GM12878 (cell line): ENCODE results near the gene CASP10. TPM values are rescaled to one million over a fixed set of nuclear protein-coding genes. Genes with fewer than 3 reads are reported as not detected.

Source experiments
- ATAC-seq: fragments of 200-7000 bp; cut with Tn5 transposase; 3 replicates; pipeline ENCODE4 v1.9.1; 2020; ENCODE audit warnings: mild to moderate bottlenecking, moderate library complexity
- BruUV-seq: library from RNA; stranded (reverse); fragments of 400-500 nt; replicated peaks from 2 replicates; lab custom pipeline; 2021; lab: Mats Ljungman, UMichigan
- CTCF ChIA-PET: fragments of 300-600 bp; sonication (Branson Sonifier 250); formaldehyde crosslinking; extraction: SDS; loops from one replicate; lab custom pipeline; 2021; ENCODE audit warnings: inconsistent platforms; lab: Yijun Ruan, JAX
- POLR2A ChIA-PET: fragments of 350-600 bp; formaldehyde crosslinking; extraction: SDS; loops from one replicate; lab custom pipeline; 2021; ENCODE audit warnings: inconsistent platforms; lab: Charles Lee
- RAD21 ChIA-PET: fragments of 300-600 bp; sonication (Branson Sonifier 250); formaldehyde crosslinking; loops from one replicate; lab custom pipeline; 2023; ENCODE audit warnings: antibody characterized with exemption; ENCODE audit not compliant: unreplicated experiment; lab: Charles Lee
- SMC1A ChIA-PET: fragments of 300-600 bp; sonication (Branson Sonifier 250); formaldehyde crosslinking; loops from one replicate; lab custom pipeline; 2023; ENCODE audit not compliant: unreplicated experiment, uncharacterized antibody; lab: Charles Lee
- DNase-seq: peaks from one replicate; pipeline ENCODE4 v3.0.0-alpha.2; 2011; ENCODE audit warnings: low read depth, low spot score
- FAIRE-seq: peaks from 3 replicates; lab custom pipeline; 2011; peaks lifted over from hg19 to GRCh38; lab: Jason Lieb, UNC
- H2AFZ ChIP-seq: 2 replicates; pipeline ENCODE4 v1.6.0; 2011; ENCODE audit warnings: low read depth, low read length, control low read depth; ENCODE audit not compliant: control insufficient read depth
- H3K27ac ChIP-seq: 2 replicates; pipeline ENCODE4 v1.5.1; 2011; ENCODE audit warnings: control low read depth; ENCODE audit not compliant: control insufficient read depth, insufficient read depth
- H3K27me3 ChIP-seq, 2 experiments: replicated peaks in 1 of 2; 2 replicates each; pipeline versions ENCODE4 v1.6.0 to v1.6.1; 2011; ENCODE audit warnings: low read length in 1 of 2; ENCODE audit not compliant: control insufficient read depth in 2 of 2, insufficient read depth in 2 of 2
- H3K36me3 ChIP-seq, 2 experiments: 2 replicates each; pipeline ENCODE4 v1.5.1; 2011; ENCODE audit warnings: low read length in 1 of 2; ENCODE audit not compliant: control insufficient read depth in 2 of 2, insufficient read depth in 2 of 2
- H3K4me1 ChIP-seq: 2 replicates; pipeline ENCODE4 v1.6.1; 2011; ENCODE audit warnings: mild to moderate bottlenecking, low read length, moderate library complexity, mixed read lengths; ENCODE audit not compliant: control insufficient read depth, insufficient read depth
- H3K4me2 ChIP-seq: 2 replicates; pipeline ENCODE4 v1.6.0; 2011; ENCODE audit warnings: control low read depth; ENCODE audit not compliant: control insufficient read depth, insufficient read depth
- H3K4me3 ChIP-seq: fragments of 200-600 bp; sonication (generic); 2 replicates; pipeline ENCODE4 v1.5.1; 2016
- H3K79me2 ChIP-seq: 2 replicates; pipeline ENCODE4 v1.6.0; 2011; ENCODE audit warnings: low read length; ENCODE audit not compliant: control insufficient read depth, insufficient read depth
- H3K9ac ChIP-seq: 2 replicates; pipeline ENCODE4 v1.8.0; 2011; ENCODE audit warnings: low read length, control low read depth, mixed read lengths; ENCODE audit not compliant: control insufficient read depth, insufficient read depth
- H3K9me3 ChIP-seq: replicated peaks from 3 replicates; pipeline ENCODE4 v1.5.1; 2011; ENCODE audit warnings: mild to moderate bottlenecking, low read length; ENCODE audit not compliant: control insufficient read depth, insufficient read depth
- H4K20me1 ChIP-seq: 2 replicates; pipeline ENCODE4 v1.6.0; 2011; ENCODE audit not compliant: control insufficient read depth, insufficient read depth
- CEBPZ ChIP-seq: fragments of 150-350 bp; IDR thresholded peaks from 2 replicates; pipeline ENCODE4 v1.6.1; 2016; ENCODE audit warnings: low read depth, low read length
- CTCF ChIP-seq, 3 experiments: IDR thresholded peaks in 2 of 3; conservative IDR thresholded peaks in 1 of 3; 2 replicates each; pipeline ENCODE4 v1.5.1; 2011; ENCODE audit warnings: low read depth in 3 of 3, low read length in 3 of 3, mild to moderate bottlenecking in 3 of 3, control low read depth in 2 of 3, moderate library complexity in 2 of 3, inconsistent platforms in 1 of 3, mixed read lengths in 1 of 3; ENCODE audit not compliant: control insufficient read depth in 2 of 3, insufficient read depth in 1 of 3; ENCODE audit errors: extremely low read depth in 1 of 3
- IKZF1 ChIP-seq: fragments of 450-650 bp; conservative IDR thresholded peaks from 2 replicates; pipeline ENCODE4 v1.6.1; 2017; ENCODE audit warnings: antibody characterized with exemption, mild to moderate bottlenecking
- IKZF2 ChIP-seq, 2 experiments: fragments of 450-650 bp; IDR thresholded peaks; 2 replicates each; pipeline ENCODE4 v1.6.1; 2017; ENCODE audit warnings: mild to moderate bottlenecking in 2 of 2, moderate library complexity in 2 of 2
- RUNX3 ChIP-seq: IDR thresholded peaks from 2 replicates; pipeline ENCODE4 v1.6.1; 2012; ENCODE audit warnings: low read length, inconsistent platforms
- SIN3A ChIP-seq: IDR thresholded peaks from 2 replicates; pipeline ENCODE4 v1.6.1; 2012; ENCODE audit warnings: low read depth, low read length, improper control_type of control experiment
- SMAD1 ChIP-seq: fragments of 450-650 bp; IDR thresholded peaks from 2 replicates; pipeline ENCODE4 v1.6.1; 2018; ENCODE audit warnings: mild to moderate bottlenecking, low read depth; ENCODE audit not compliant: partially characterized antibody
- ZNF24 ChIP-seq: fragments of 450-650 bp; IDR thresholded peaks from 2 replicates; pipeline ENCODE4 v1.6.1; 2017; ENCODE audit warnings: antibody characterized with exemption, mild to moderate bottlenecking
- WGBS: methylation state at CpG from one replicate; pipeline ENCODE4 v1.1.6; 2016; ENCODE audit warnings: low lambda C conversion rate; ENCODE audit not compliant: insufficient replicate concordance, insufficient coverage; ENCODE audit errors: missing lambda C conversion rate; 5-methylcytosine and 5-hydroxymethylcytosine counted together
- in situ Hi-C: fragments of 300-500 bp; cut with MboI; formaldehyde crosslinking; loops from 9 replicates; pipeline ENCODE4 v1.14.3; 2018; ENCODE audit warnings: mixed read lengths
- intact Hi-C: fragments of 100-400 bp; cut with micrococcal nuclease; formaldehyde crosslinking; loops from one replicate; pipeline ENCODE4 v1.14.2; 2022; ENCODE audit not compliant: unreplicated experiment
- polyA plus RNA-seq, 11 experiments: library from polyadenylated mRNA; depleted of rRNA in 4 of 11; unstranded in 6 of 11; stranded (reverse) in 5 of 11; fragments of >200 nt; fragmentation: Nextera tagmentation in 4 of 11; fragmentation: Illumina TruSeq in 1 of 11; extraction: Ambion mirVana in 4 of 11; extraction: Trizol in 1 of 11; gene quantifications; 1 replicate in 1 of 11; 2 replicates in 10 of 11; pipeline versions ENCODE4 v1.2.1 to v1.2.3, GENCODE V29; 2011 to 2016; ENCODE audit warnings: inconsistent platforms in 2 of 11, missing spikeins in 2 of 11, low read depth in 1 of 11
- total RNA-seq, 4 experiments: library from RNA; depleted of rRNA in 3 of 4; stranded (reverse); fragments of >200 nt in 3 of 4; fragmentation: Illumina TruSeq in 1 of 4; extraction: Trizol in 1 of 4; gene quantifications; 2 replicates each; pipeline versions ENCODE4 v1.2.1 to v1.2.3, GENCODE V29; 2013 to 2021

Gene CASP10
- total and polyA plus RNA-seq, 10 of the 15 experiments (the other 5 are each of a cell fraction or from before 2014, with no cell fraction given) = 7.2 to 14.1 (median 10.8) TPM

GRCh38 chr2:201228912-201229290, 46.0 kb downstream of the CASP10 start:
- DNase-seq (no peak), ATAC-seq (no peak), FAIRE-seq (no peak)
- intact Hi-C loops = no loop called here
- no peak overlapping the region for H3K9ac ChIP-seq
- H4K20me1 ChIP-seq = no peaks in the 10 kb centered on the region
- RAD21 ChIA-PET = interaction anchor here (0.7 to 3.9 kb wide), 5 partner anchors 35 to 111 kb away, joined by 3 to 34 read pairs (median 4); partner anchors contain the start of gene CASP10
- no TSS peak for BruUV-seq
- H3K27ac ChIP-seq = no peak overlapping the region
- H3K4me2 ChIP-seq = no peak overlapping the region
- H3K4me3 ChIP-seq = no peak overlapping the region
- H3K79me2 ChIP-seq = peaks cover 6% of the 10 kb centered on the region
- peaks cover 20% of the 10 kb centered on the region for H3K4me1 ChIP-seq
- no peaks in the 10 kb centered on the region for H3K27me3 ChIP-seq
- CTCF ChIA-PET = interaction anchor here (1.0 to 2.9 kb wide), 8 partner anchors 46 to 515 kb away, joined by 3 to 43 read pairs (median 5); partner anchors contain the start of gene CASP10
- POLR2A ChIA-PET = interaction anchor here (1.5 to 1.9 kb wide), 2 partner anchors 46 kb away, joined by 3 to 10 read pairs; partner anchors contain the start of gene CASP10
- in situ Hi-C loops = loop anchor here (5.0 kb wide), 1 partner anchor 42 kb away; no protein-coding TSS in a partner anchor
- WGBS = 79% methylated on average over 12 of the region's 12 CpGs
- TF ChIP-seq CTCF (IDR thresholded peaks at IDR 0.05 in 2 of 3, conservative IDR thresholded peaks at IDR 0.05 in 1 of 3; ENCODE audit: control insufficient read depth in 2 of 3, extremely low read depth in 1 of 3, insufficient read depth in 1 of 3, low read depth in 3 of 3, low read length in 3 of 3) (peak in 1 of 3 experiments; percentile 13; a peak in 1 of 6 replicates), IKZF2 (IDR thresholded peaks at IDR 0.05) (0 out of 4 replicates have a peak, but pooled peaks of 1 of the 2 experiments have one; percentile 6), ZNF24 (no peak), SIN3A (no peak), SMAD1 (no peak), RUNX3 (no peak), CEBPZ (no peak), IKZF1 (peak; percentile 20; the same call in 1 of the 2 replicates)
- TF ChIP-seq, all 136 proteins: peak for 3
- no peaks in the 10 kb centered on the region for H3K36me3 ChIP-seq
- SMC1A ChIA-PET = interaction anchor here (0.8 to 4.3 kb wide), 4 partner anchors 34 to 70 kb away, joined by 3 to 42 read pairs (median 8); partner anchors contain the start of gene CASP10
- no peak overlapping the region for H2AFZ ChIP-seq
- H3K9me3 ChIP-seq = no peaks in the 10 kb centered on the region
